Smooth muscle cell of the umbilical artery (primary cell): Measurements from ENCODE around the gene SRSF7. TPM values are rescaled to one million over a fixed set of nuclear protein-coding genes. Genes with fewer than 3 reads are reported as not detected.

Source experiments
- total RNA-seq: library from RNA; depleted of rRNA; stranded (reverse); fragments of >200 nt; gene quantifications from 2 replicates; pipeline ENCODE4 v1.2.3, GENCODE V29; 2014

SRSF7 gene
- total RNA-seq: 98.0 and 149 TPM in 2 replicates

GRCh38 chr2:38750891-38751595, at the start of gene SRSF7:
Gene SRSF7, minus strand, starts transcription at chr2:38751361. Its CDS starts 105 bp downstream, at chr2:38751256.

Other genes with a start within 250 kb of the SRSF7 start
- gene HNRNPLL, start 148.4 kb downstream of the SRSF7 start, total RNA-seq: 42.8 and 45.0 TPM in 2 replicates
- gene GALM, start 85.2 kb downstream of the SRSF7 start, total RNA-seq: 10.9 and 18.7 TPM in 2 replicates
- 9.0 and 11.3 TPM in 2 replicates for gene GEMIN6, start 26.8 kb upstream of the SRSF7 start, total RNA-seq
- 26.4 and 35.9 TPM in 2 replicates for gene DHX57, start 124.6 kb upstream of the SRSF7 start, total RNA-seq
- gene MORN2, start 124.6 kb upstream of the SRSF7 start, total RNA-seq: 5.9 and 21.7 TPM in 2 replicates
- 0.14 and 1.2 TPM in 2 replicates for gene ARHGEF33, start 138.5 kb upstream of the SRSF7 start, total RNA-seq